ENCODE measurements around the gene OR2AT4.

- TF ChIP-seq CTCF (IDR thresholded peaks at IDR 0.05) = no peak
- TF ChIP-seq POLR2A (IDR thresholded peaks at IDR 0.05) = no peak
- no peak for TF ChIP-seq POLR2AphosphoS5 (IDR thresholded peaks at IDR 0.05)
These were observed 48.0 kb upstream of the OR2AT4 start for GRCh38 chr11:75144716-75145014.
